Uterus (tissue), 4 donors: ENCODE results near the gene ANO4. TPM values are rescaled to one million over a fixed set of nuclear protein-coding genes. Genes with fewer than 3 reads are reported as not detected.

Source experiments
- DNase-seq, 2 donors: peaks; one replicate each; pipeline ENCODE4 v3.0.0-alpha.2; 2019 to 2020
- H3K27ac ChIP-seq, 2 donors: fragments of 200-600 bp; sonication (generic); 1 replicate in 1 of 2; 2 replicates in 1 of 2; pipeline ENCODE4 v1.5.1; 2016 to 2018
- H3K27me3 ChIP-seq, 2 donors: fragments of 200-600 bp; sonication (generic); one replicate each; pipeline ENCODE4 v1.5.1; 2018 to 2019; ENCODE audit warnings: control low read depth in 1 of 2
- H3K36me3 ChIP-seq, 2 donors: fragments of 200-600 bp; sonication (generic); one replicate each; pipeline ENCODE4 v1.5.1; 2019; ENCODE audit warnings: control low read depth in 1 of 2
- H3K4me1 ChIP-seq, 2 donors: fragments of 200-600 bp; sonication (generic); one replicate each; pipeline ENCODE4 v1.5.1; 2018 to 2019; ENCODE audit warnings: control low read depth in 1 of 2
- H3K4me3 ChIP-seq, 2 donors: fragments of 200-600 bp; sonication (generic); 1 replicate in 1 of 2; 2 replicates in 1 of 2; pipeline ENCODE4 v1.5.1; 2018 to 2019; ENCODE audit warnings: mild to moderate bottlenecking in 1 of 2
- H3K9me3 ChIP-seq, 2 donors: fragments of 200-600 bp; sonication (generic); one replicate each; pipeline ENCODE4 v1.5.1; 2019; ENCODE audit warnings: control low read depth in 1 of 2
- CTCF ChIP-seq, 4 experiments: fragments of 200-600 bp in 2 of 4; fragments of 450-650 bp in 2 of 4; sonication (generic) in 2 of 4; IDR thresholded peaks; one replicate each; pipeline ENCODE4 v1.5.1; 2016 to 2019; ENCODE audit warnings: antibody characterized with exemption in 4 of 4, mild to moderate bottlenecking in 2 of 4, moderate library complexity in 1 of 4
- POLR2A ChIP-seq, 2 donors: fragments of 450-650 bp; IDR thresholded peaks; one replicate each; pipeline ENCODE4 v1.6.1; 2016; ENCODE audit warnings: antibody characterized with exemption in 2 of 2, mild to moderate bottlenecking in 1 of 2, moderate library complexity in 1 of 2
- intact Hi-C: fragments of 100-400 bp; cut with DNase I; formaldehyde crosslinking; loops from one replicate; pipeline ENCODE4 v1.15.1; 2023; ENCODE audit warnings: low total_unique reads
- total RNA-seq, 4 donors: library from RNA; depleted of rRNA in 3 of 4; stranded (reverse); fragments of >200 nt in 3 of 4; gene quantifications; one replicate each; pipeline versions ENCODE4 v1.1.0 to v1.2.4, GENCODE V29; 2014 to 2023
- donor health status: DM: yes; HTN: yes; CAD: no.

The ANO4 gene
- total RNA-seq, 4 donors from 2014 or later, result under 0.01 to 18.5 (median 1.4) TPM; not detected in 1

GRCh38 chr12:100875771-100876170, 81.2 kb downstream of the ANO4 start:
- Histone ChIP-seq H3K27me3 (no peaks in the 10 kb centered on the region), H3K4me3 (no peak overlapping the region), H3K9me3 (no peaks in the 10 kb centered on the region), H3K27ac (no peak overlapping the region), H3K36me3 (no peaks in the 10 kb centered on the region), H3K4me1 (no peaks in the 10 kb centered on the region)
- DNase-seq, result no peak
- TF ChIP-seq POLR2A (IDR thresholded peaks at IDR 0.05) (no peak), CTCF (IDR thresholded peaks at IDR 0.05) (no peak)
- intact Hi-C loops, result no loop called here

- TF ChIP-seq CTCF (IDR thresholded peaks at IDR 0.05) (no peak), POLR2A (IDR thresholded peaks at IDR 0.05) (no peak)
- Histone ChIP-seq H3K27me3 (no peaks in the 10 kb centered on the region), H3K9me3 (no peaks in the 10 kb centered on the region), H3K4me1 (no peaks in the 10 kb centered on the region), H3K27ac (no peak overlapping the region), H3K4me3 (no peak overlapping the region), H3K36me3 (no peaks in the 10 kb centered on the region)
- DNase-seq, result no peak
- intact Hi-C loops, result no loop called here
Measured at GRCh38 chr12:100877776-100878175, 83.2 kb downstream of the ANO4 start.

- Histone ChIP-seq H3K4me1 (no peaks in the 10 kb centered on the region), H3K36me3 (no peaks in the 10 kb centered on the region), H3K27ac (no peak overlapping the region), H3K4me3 (no peak overlapping the region), H3K27me3 (no peaks in the 10 kb centered on the region), H3K9me3 (no peaks in the 10 kb centered on the region)
- DNase-seq, result no peak
- intact Hi-C loops, result no loop called here
- TF ChIP-seq POLR2A (IDR thresholded peaks at IDR 0.05), result no peak
- TF ChIP-seq CTCF (IDR thresholded peaks at IDR 0.05), result no peak
Measured at GRCh38 chr12:100895192-100895591, 100.6 kb downstream of the ANO4 start.

GRCh38 chr12:100896192-100896591, 101.6 kb downstream of the ANO4 start:
- TF ChIP-seq CTCF (IDR thresholded peaks at IDR 0.05) (no peak), POLR2A (IDR thresholded peaks at IDR 0.05) (no peak)
- no peaks in the 10 kb centered on the region for H3K36me3 ChIP-seq
- intact Hi-C loops, result no loop called here
- H3K27me3 ChIP-seq, result no peaks in the 10 kb centered on the region
- no peak for DNase-seq
- no peak overlapping the region for H3K4me3 ChIP-seq
- H3K27ac ChIP-seq, result no peak overlapping the region
- H3K9me3 ChIP-seq, result no peaks in the 10 kb centered on the region
- H3K4me1 ChIP-seq, result no peaks in the 10 kb centered on the region

- Histone ChIP-seq H3K27ac (no peak overlapping the region), H3K4me1 (no peaks in the 10 kb centered on the region), H3K36me3 (no peaks in the 10 kb centered on the region), H3K4me3 (no peak overlapping the region), H3K27me3 (no peaks in the 10 kb centered on the region), H3K9me3 (no peaks in the 10 kb centered on the region)
- intact Hi-C loops, result no loop called here
- TF ChIP-seq POLR2A (IDR thresholded peaks at IDR 0.05), result no peak
- TF ChIP-seq CTCF (IDR thresholded peaks at IDR 0.05), result no peak
- DNase-seq, result no peak
Measured at GRCh38 chr12:100897240-100897639, 102.7 kb downstream of the ANO4 start.
